Measurements from ENCODE around the gene RAB31. TPM values are rescaled to one million over a fixed set of nuclear protein-coding genes. Genes with fewer than 3 reads are reported as not detected.
"Not testable (repeated sequence)": the region's sequence is repeated elsewhere in the genome, so short reads cannot be mapped to it uniquely, and the experiment has no call there.

The RAB31 gene
- total RNA-seq, 4 donors from 2014 or later, result 13.1 to 18.4 (median 16.9) TPM

DNA sequence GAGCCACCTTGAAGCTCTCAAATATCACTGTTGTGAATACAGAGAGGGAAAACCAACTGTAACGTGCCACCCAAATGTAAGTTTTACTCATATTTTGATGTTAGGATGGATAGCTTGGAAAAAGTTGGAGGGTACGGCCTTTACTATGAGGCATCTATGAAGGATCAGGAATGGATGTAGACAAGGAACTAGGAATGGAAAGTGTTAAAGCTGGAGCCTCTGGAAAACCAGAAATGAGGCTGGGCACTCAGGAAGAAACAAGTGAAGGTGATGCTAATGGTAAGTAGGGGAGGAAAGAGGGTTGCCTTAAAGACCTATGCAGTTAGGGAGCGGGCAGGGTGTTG lies 177.9 kb downstream of the RAB31 start:
- intact Hi-C loops (cut with DNase I; ENCODE audit: low total_unique reads) (no loop called here), in situ Hi-C loops (cut with MboI; ENCODE audit: low pct_ligation_motif_present in 1 of 4, low pct_unique_long_range_greater_than_20kb in 1 of 4, low sequenced_read_pairs in 3 of 4) (no loop called here)
- no peaks in the 10 kb centered on the region for H3K27me3 ChIP-seq
- TF ChIP-seq, protein P1, sequence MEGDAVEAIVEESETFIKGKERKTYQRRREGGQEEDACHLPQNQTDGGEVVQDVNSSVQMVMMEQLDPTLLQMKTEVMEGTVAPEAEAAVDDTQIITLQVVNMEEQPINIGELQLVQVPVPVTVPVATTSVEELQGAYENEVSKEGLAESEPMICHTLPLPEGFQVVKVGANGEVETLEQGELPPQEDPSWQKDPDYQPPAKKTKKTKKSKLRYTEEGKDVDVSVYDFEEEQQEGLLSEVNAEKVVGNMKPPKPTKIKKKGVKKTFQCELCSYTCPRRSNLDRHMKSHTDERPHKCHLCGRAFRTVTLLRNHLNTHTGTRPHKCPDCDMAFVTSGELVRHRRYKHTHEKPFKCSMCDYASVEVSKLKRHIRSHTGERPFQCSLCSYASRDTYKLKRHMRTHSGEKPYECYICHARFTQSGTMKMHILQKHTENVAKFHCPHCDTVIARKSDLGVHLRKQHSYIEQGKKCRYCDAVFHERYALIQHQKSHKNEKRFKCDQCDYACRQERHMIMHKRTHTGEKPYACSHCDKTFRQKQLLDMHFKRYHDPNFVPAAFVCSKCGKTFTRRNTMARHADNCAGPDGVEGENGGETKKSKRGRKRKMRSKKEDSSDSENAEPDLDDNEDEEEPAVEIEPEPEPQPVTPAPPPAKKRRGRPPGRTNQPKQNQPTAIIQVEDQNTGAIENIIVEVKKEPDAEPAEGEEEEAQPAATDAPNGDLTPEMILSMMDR (IDR thresholded peaks at IDR 0.05), result no peak
- TF ChIP-seq EP300 (IDR thresholded peaks at IDR 0.05; ENCODE audit: low read depth) (no peak), POLR2A (IDR thresholded peaks at IDR 0.05) (no peak), POLR2AphosphoS5 (IDR thresholded peaks at IDR 0.05) (no peak)
- H3K9me3 ChIP-seq, result no peaks in the 10 kb centered on the region
- 90 to 95% methylated on average over 3 of the region's 3 CpGs for WGBS, 2 donors (ENCODE audit: low coverage in 1 of 2)
- no peaks in the 10 kb centered on the region for H3K36me3 ChIP-seq
- DNase-seq, result no peak
- no peaks in the 10 kb centered on the region for H3K4me1 ChIP-seq
- H3K4me3 ChIP-seq, result no peak overlapping the region
- no peak overlapping the region for H3K27ac ChIP-seq

DNA sequence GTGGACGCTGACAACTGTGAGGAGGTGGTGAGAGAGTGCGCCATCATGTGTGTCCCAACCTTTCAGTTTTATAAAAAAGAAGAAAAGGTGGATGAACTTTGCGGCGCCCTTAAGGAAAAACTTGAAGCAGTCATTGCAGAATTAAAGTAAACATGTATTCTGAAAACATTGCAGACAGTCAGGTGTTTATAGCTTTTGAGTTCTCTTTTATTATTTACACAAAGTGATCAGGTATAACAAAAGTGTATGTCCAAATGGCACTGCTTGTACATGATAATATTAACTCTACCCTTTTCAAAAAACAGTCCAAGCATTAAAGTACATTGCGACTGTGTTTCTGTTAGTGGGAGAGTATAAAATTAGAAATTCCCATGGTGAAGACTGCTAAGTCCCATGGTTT lies 179.9 kb downstream of the RAB31 start:
- Histone ChIP-seq H3K9me3 (no peaks in the 10 kb centered on the region), H3K4me3 (no peak overlapping the region), H3K27ac (no peak overlapping the region), H3K27me3 (no peaks in the 10 kb centered on the region), H3K4me1 (no peaks in the 10 kb centered on the region), H3K36me3 (no peaks in the 10 kb centered on the region)
- 80 to 96% methylated on average over 5 of the region's 5 CpGs for WGBS, 2 donors (ENCODE audit: low coverage in 1 of 2)
- no peak for DNase-seq
- intact Hi-C loops (cut with DNase I; ENCODE audit: low total_unique reads), result no loop called here
- TF ChIP-seq, protein P1 (IDR thresholded peaks at IDR 0.05), result no peak
- TF ChIP-seq POLR2A (IDR thresholded peaks at IDR 0.05) (no peak), EP300 (IDR thresholded peaks at IDR 0.05; ENCODE audit: low read depth) (no peak), POLR2AphosphoS5 (IDR thresholded peaks at IDR 0.05) (no peak)
- in situ Hi-C loops (cut with MboI; ENCODE audit: low pct_ligation_motif_present in 1 of 4, low pct_unique_long_range_greater_than_20kb in 1 of 4, low sequenced_read_pairs in 3 of 4), result no loop called here

DNA sequence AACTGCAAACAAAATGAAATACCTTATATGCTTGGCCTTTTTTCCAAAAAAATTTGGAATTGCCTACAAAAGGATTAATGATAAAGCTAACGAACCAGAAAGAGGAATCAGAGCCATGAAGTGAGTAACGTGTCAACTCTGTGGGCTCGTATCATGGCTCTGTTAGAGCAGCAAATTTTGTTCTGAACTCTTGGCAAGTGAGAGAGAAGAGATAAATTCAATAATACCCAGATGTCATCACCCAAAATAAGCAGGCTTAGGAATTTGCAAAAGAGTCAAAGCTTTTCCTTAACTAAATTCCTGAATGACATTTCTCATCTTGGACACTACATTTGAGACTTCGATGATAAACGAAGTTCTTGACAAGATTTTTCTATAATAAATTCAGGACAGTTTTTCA lies 182.1 kb downstream of the RAB31 start:
- no peaks in the 10 kb centered on the region for H3K36me3 ChIP-seq
- H3K27me3 ChIP-seq, result no peaks in the 10 kb centered on the region
- no peak overlapping the region for H3K4me3 ChIP-seq
- TF ChIP-seq EP300 (IDR thresholded peaks at IDR 0.05; ENCODE audit: low read depth), result no peak
- TF ChIP-seq, protein P1 (IDR thresholded peaks at IDR 0.05), result no peak
- no peak for TF ChIP-seq POLR2AphosphoS5 (IDR thresholded peaks at IDR 0.05)
- no peak for TF ChIP-seq POLR2A (IDR thresholded peaks at IDR 0.05)
- in situ Hi-C loops (cut with MboI; ENCODE audit: low pct_ligation_motif_present in 1 of 4, low pct_unique_long_range_greater_than_20kb in 1 of 4, low sequenced_read_pairs in 3 of 4) (no loop called here), intact Hi-C loops (cut with DNase I; ENCODE audit: low total_unique reads) (no loop called here)
- no peak overlapping the region for H3K27ac ChIP-seq
- H3K4me1 ChIP-seq, result no peaks in the 10 kb centered on the region
- 84 to 90% methylated on average over 5 of the region's 5 CpGs for WGBS, 2 donors (ENCODE audit: low coverage in 1 of 2)
- DNase-seq, result no peak
- no peaks in the 10 kb centered on the region for H3K9me3 ChIP-seq

DNA sequence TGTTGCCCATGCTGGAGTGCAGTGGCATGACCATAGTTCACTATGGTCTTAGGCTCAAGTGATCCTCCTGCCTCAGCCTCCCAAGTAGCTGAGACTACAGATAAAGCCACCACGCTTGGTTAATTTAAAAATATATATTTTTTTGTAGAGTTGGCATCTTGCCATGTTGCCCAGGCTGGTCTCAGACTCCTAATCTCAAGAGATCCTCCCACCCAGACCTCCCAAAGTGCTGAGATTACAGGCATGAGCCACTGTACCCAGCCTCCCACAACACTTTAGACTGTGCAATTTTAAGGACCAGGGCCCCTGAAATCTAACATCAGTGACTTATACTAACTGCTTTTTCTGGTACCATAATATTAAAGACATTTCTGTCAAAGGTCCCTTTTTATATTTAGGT lies 182.9 kb downstream of the RAB31 start:
- in situ Hi-C loops (cut with MboI; ENCODE audit: low pct_ligation_motif_present in 1 of 4, low pct_unique_long_range_greater_than_20kb in 1 of 4, low sequenced_read_pairs in 3 of 4) (no loop called here), intact Hi-C loops (cut with DNase I; ENCODE audit: low total_unique reads) (no loop called here)
- no peak for DNase-seq
- Histone ChIP-seq H3K27ac (no peak overlapping the region), H3K36me3 (no peaks in the 10 kb centered on the region), H3K4me1 (no peaks in the 10 kb centered on the region), H3K27me3 (no peaks in the 10 kb centered on the region), H3K9me3 (no peaks in the 10 kb centered on the region), H3K4me3 (no peak overlapping the region)
- 92 to 100% methylated on average over 1 of the region's 1 CpG for WGBS, 2 donors (ENCODE audit: low coverage in 1 of 2)
- no peak for TF ChIP-seq EP300 (IDR thresholded peaks at IDR 0.05; ENCODE audit: low read depth)
- TF ChIP-seq POLR2A (IDR thresholded peaks at IDR 0.05), result no peak
- TF ChIP-seq POLR2AphosphoS5 (IDR thresholded peaks at IDR 0.05), result no peak
- TF ChIP-seq, protein P1 (IDR thresholded peaks at IDR 0.05), result no peak

DNA sequence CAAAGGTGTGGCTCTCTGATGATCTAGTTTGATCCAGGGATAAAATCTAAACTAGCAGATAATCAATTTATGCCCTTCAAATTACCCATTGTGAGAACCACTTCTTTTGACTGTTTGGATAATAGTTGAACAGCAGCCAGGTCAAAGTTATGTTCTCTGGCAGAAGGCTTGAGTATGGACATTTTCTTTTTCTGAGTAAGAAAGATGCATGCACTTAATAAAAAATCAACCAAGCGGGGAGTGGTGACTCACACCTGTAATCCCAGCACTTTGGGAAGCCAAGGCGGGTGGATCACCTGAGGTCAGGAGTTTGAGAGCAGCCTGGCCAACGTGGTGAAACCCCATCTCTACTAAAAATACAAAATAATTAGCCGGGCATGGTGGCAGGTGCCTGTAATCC lies 183.4 kb downstream of the RAB31 start:
- H3K36me3 ChIP-seq; DNase-seq; H3K27ac ChIP-seq; H3K9me3 ChIP-seq; in situ Hi-C loops (cut with MboI; ENCODE audit: low pct_ligation_motif_present in 1 of 4, low pct_unique_long_range_greater_than_20kb in 1 of 4, low sequenced_read_pairs in 3 of 4); H3K27me3 ChIP-seq; H3K4me3 ChIP-seq; H3K4me1 ChIP-seq; intact Hi-C loops (cut with DNase I; ENCODE audit: low total_unique reads): not testable (repeated sequence)
- WGBS, 2 donors (ENCODE audit: low coverage in 1 of 2), result 75 to 93% methylated on average over 2 to 4 of the region's 4 CpGs
